C4-2B (cell line): ENCODE data around the gene SLC22A13.
"Not testable (repeated sequence)": the region's sequence is repeated elsewhere in the genome, so short reads cannot be mapped to it uniquely, and the experiment has no call there.

Experiments
- H3K27ac ChIP-seq: fragments of 450-650 bp; 2 replicates; pipeline ENCODE4 v1.5.1; 2017
- CTCF ChIP-seq: fragments of 450-650 bp; conservative IDR thresholded peaks from 2 replicates; pipeline ENCODE4 v1.5.1; 2017; ENCODE audit warnings: mild to moderate bottlenecking
- ZFX ChIP-seq: fragments of 450-650 bp; IDR thresholded peaks from 2 replicates; pipeline ENCODE4 v1.6.1; 2017

Gene SLC22A13

GRCh38 chr3:38318766-38319671, 53.4 kb downstream of the SLC22A13 start:
- no peak for TF ChIP-seq CTCF
- TF ChIP-seq ZFX = no peak

GRCh38 chr3:38320638-38321037, 55.0 kb downstream of the SLC22A13 start:
- H3K27ac ChIP-seq = not testable (repeated sequence)

More at GRCh38 chr3:38318766-38319671, 53.4 kb downstream of the SLC22A13 start:
- no peak overlapping the region for H3K27ac ChIP-seq

- H3K27ac ChIP-seq = no peak overlapping the region
- TF ChIP-seq ZFX = no peak
- no peak for TF ChIP-seq CTCF
Measured at GRCh38 chr3:38323060-38323459, 57.4 kb downstream of the SLC22A13 start.

DNA sequence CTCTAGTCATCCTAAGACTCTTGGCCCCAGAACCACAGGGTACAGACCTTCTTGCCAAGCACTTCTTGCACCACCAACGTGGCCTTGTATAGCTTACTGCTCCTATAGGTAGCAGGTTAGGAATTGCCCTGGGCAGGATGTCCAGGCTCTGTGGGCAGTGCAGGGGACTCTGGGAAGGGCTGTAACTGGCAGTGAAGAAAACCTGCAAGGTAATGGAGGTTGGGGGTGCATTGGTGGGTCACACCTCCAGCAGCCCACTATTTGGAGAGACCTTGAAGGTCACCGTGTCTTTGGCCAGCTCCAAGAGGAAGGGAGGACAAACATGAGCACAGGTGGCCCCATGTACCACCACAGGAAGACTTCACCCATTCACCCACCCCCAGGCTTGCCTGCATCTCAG, 59.6 kb downstream of the SLC22A13 start:
- no peak for TF ChIP-seq ZFX
- no peak for TF ChIP-seq CTCF
- H3K27ac ChIP-seq = no peak overlapping the region

GRCh38 chr3:38327335-38328009, 61.9 kb downstream of the SLC22A13 start:
- TF ChIP-seq ZFX (no peak), CTCF (no peak)
- no peak overlapping the region for H3K27ac ChIP-seq
